OCI-LY1 (cell line): ENCODE measurements around the gene IL20.
A peak's percentile ranks its signal among the peaks of the same experiment; 100 is the strongest.

Experiments
- H2AFZ ChIP-seq: fragments of 200-600 bp; sonication (generic), shearing (Covaris generic); 2 replicates; pipeline ENCODE4 v1.6.0; 2014; ENCODE audit warnings: antibody characterized with exemption, mild to moderate bottlenecking, low read length
- H3F3A ChIP-seq: fragments of 200-600 bp; sonication (generic), shearing (Covaris generic); 2 replicates; pipeline ENCODE4 v1.6.0; 2014; ENCODE audit warnings: mild to moderate bottlenecking, antibody characterized with exemption, low read length, moderate library complexity; ENCODE audit not compliant: insufficient read depth
- H3K27ac ChIP-seq: fragments of 200-600 bp; sonication (generic); 2 replicates; pipeline ENCODE4 v1.5.1; 2014; ENCODE audit warnings: low read length, mixed run types, mild to moderate bottlenecking, low read depth; ENCODE audit not compliant: poor library complexity, severe bottlenecking
- H3K27me3 ChIP-seq: fragments of 200-600 bp; sonication (generic); 2 replicates; pipeline ENCODE4 v1.6.0; 2014; ENCODE audit warnings: antibody characterized with exemption, mild to moderate bottlenecking, low read length, moderate library complexity; ENCODE audit not compliant: insufficient read depth
- H3K36me3 ChIP-seq: fragments of 200-600 bp; sonication (generic); 2 replicates; pipeline ENCODE4 v1.6.1; 2014; ENCODE audit warnings: mild to moderate bottlenecking, antibody characterized with exemption, low read length, moderate library complexity, mixed read lengths; ENCODE audit not compliant: insufficient read depth
- H3K4me1 ChIP-seq: fragments of 200-600 bp; sonication (generic); 2 replicates; pipeline ENCODE4 v1.5.1; 2014; ENCODE audit warnings: mild to moderate bottlenecking, low read length, moderate library complexity; ENCODE audit not compliant: insufficient read depth, severe bottlenecking
- H3K4me2 ChIP-seq: fragments of 200-600 bp; sonication (generic), shearing (Covaris generic); 2 replicates; pipeline ENCODE4 v1.6.1; 2014; ENCODE audit warnings: low read length
- H3K4me3 ChIP-seq: fragments of 200-600 bp; sonication (generic); 2 replicates; pipeline ENCODE4 v1.5.1; 2014; ENCODE audit warnings: low read length, low read depth, mild to moderate bottlenecking, mixed read lengths; ENCODE audit not compliant: poor library complexity, severe bottlenecking
- H3K79me2 ChIP-seq: fragments of 200-600 bp; shearing (Covaris generic); 2 replicates; pipeline ENCODE4 v1.6.1; 2016; ENCODE audit warnings: mixed run types, low read length, mixed read lengths; ENCODE audit not compliant: insufficient read depth
- H3K9ac ChIP-seq: fragments of 200-600 bp; sonication (generic), shearing (Covaris generic); 2 replicates; pipeline ENCODE4 v1.6.1; 2014; ENCODE audit warnings: mild to moderate bottlenecking, low read length, mixed read lengths
- H3K9me2 ChIP-seq: fragments of 200-600 bp; sonication (generic), shearing (Covaris generic); 2 replicates; pipeline ENCODE4 v1.6.1; 2014; ENCODE audit warnings: low read depth, mild to moderate bottlenecking, low read length, mixed read lengths
- H3K9me3 ChIP-seq: fragments of 200-600 bp; shearing (Covaris generic); 2 replicates; pipeline ENCODE4 v1.6.1; 2014; ENCODE audit warnings: low read length, mixed read lengths
- H4K20me1 ChIP-seq: fragments of 200-600 bp; sonication (generic), shearing (Covaris generic); 2 replicates; pipeline ENCODE4 v1.6.0; 2016; ENCODE audit warnings: mild to moderate bottlenecking, low read length; ENCODE audit not compliant: insufficient read depth
- EZH2 ChIP-seq: fragments of 200-600 bp; sonication (generic), shearing (Covaris generic); IDR thresholded peaks from 2 replicates; pipeline ENCODE4 v1.8.0; 2017; ENCODE audit warnings: borderline replicate concordance, mixed run types, mild to moderate bottlenecking, antibody characterized with exemption, low read length, moderate library complexity, mixed read lengths
- TF ChIP-seq, protein P1 (sequence below): fragments of 200-600 bp; sonication (generic), shearing (Covaris generic); IDR thresholded peaks from 2 replicates; pipeline ENCODE4 v1.5.1; 2017; ENCODE audit warnings: mild to moderate bottlenecking, antibody characterized with exemption, low read length, moderate library complexity, mixed read lengths

The IL20 gene

DNA sequence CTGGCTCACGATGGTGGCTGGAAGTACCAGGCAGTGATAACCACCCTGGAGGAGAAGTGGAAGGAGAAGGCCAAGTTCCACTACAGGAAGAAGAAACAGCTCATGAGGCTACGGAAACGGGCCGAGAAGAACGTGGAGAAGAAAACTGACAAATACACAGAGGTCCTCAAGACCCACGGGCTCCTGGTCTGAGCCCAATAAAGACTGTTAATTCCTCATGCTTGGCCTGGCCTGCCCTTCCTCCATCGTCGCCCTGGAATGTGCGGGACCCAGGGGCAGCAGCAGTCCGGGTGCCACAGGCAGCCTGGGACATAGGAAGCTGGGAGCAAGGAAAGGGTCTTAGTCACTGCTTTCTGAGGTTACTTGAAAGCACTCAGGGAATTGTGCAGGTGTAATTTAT, 42.6 kb downstream of the IL20 start:
- no peak overlapping the region for H3K4me3 ChIP-seq
- TF ChIP-seq, protein P1, sequence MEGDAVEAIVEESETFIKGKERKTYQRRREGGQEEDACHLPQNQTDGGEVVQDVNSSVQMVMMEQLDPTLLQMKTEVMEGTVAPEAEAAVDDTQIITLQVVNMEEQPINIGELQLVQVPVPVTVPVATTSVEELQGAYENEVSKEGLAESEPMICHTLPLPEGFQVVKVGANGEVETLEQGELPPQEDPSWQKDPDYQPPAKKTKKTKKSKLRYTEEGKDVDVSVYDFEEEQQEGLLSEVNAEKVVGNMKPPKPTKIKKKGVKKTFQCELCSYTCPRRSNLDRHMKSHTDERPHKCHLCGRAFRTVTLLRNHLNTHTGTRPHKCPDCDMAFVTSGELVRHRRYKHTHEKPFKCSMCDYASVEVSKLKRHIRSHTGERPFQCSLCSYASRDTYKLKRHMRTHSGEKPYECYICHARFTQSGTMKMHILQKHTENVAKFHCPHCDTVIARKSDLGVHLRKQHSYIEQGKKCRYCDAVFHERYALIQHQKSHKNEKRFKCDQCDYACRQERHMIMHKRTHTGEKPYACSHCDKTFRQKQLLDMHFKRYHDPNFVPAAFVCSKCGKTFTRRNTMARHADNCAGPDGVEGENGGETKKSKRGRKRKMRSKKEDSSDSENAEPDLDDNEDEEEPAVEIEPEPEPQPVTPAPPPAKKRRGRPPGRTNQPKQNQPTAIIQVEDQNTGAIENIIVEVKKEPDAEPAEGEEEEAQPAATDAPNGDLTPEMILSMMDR, result no peak
- no peak for TF ChIP-seq EZH2
- H3K4me1 ChIP-seq, result peaks cover 14% of the 10 kb centered on the region
- H3K79me2 ChIP-seq, result no peaks in the 10 kb centered on the region
- H3K27me3 ChIP-seq, result no peaks in the 10 kb centered on the region
- H3K36me3 ChIP-seq, result no peaks in the 10 kb centered on the region
- H3K9ac ChIP-seq, result no peak overlapping the region
- H3K27ac ChIP-seq, result no peak overlapping the region
- no peak overlapping the region for H2AFZ ChIP-seq
- no peaks in the 10 kb centered on the region for H4K20me1 ChIP-seq
- no peaks in the 10 kb centered on the region for H3F3A ChIP-seq
- no peaks in the 10 kb centered on the region for H3K9me3 ChIP-seq
- no peak overlapping the region for H3K4me2 ChIP-seq
- no peaks in the 10 kb centered on the region for H3K9me2 ChIP-seq

DNA sequence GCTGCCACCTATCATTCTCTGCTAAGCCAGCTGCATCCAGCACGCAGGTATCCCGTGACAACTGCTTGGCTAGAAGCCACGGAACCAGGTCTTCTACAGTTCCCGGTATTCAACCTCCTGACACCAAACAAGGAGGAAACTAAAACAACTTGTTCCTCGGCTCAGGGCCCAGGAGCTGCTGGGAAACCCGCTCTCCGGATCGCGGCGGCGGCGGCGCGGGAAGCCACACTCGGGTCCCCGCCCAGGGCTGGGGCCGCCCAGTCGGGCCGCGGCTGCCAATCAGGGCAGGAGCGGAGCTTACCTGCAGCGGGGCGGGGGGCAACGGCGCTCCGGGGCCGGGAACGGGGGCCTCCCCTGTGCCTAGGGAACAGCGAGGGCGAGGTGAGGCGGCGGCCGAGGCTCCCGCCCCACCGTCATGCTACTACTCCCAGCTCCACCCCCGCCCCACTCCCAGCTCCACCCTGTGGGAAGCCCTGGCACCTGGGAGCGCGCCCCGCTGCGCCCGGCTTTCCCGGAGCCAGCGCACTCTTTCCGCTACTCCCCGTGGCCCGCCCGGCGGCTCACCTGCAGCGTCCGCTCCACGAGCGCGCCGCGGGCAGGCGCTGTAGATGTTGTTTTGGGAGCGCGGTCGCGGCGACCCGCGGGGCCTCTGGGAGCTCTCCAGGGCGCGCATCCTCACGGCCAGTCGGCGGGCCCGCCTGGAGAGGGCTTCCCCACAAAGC, 43.9 kb downstream of the IL20 start:
- H3K9me3 ChIP-seq, result no peaks in the 10 kb centered on the region
- H3K27me3 ChIP-seq, result no peaks in the 10 kb centered on the region
- no peaks in the 10 kb centered on the region for H3K9me2 ChIP-seq
- H3K27ac ChIP-seq, result no peak overlapping the region
- H3K9ac ChIP-seq, result no peak overlapping the region
- no peaks in the 10 kb centered on the region for H4K20me1 ChIP-seq
- TF ChIP-seq, protein P1, result no peak
- no peak for TF ChIP-seq EZH2
- peak overlapping the region; percentile 39; the same call in 1 of the 2 replicates for H3K4me2 ChIP-seq
- H3K36me3 ChIP-seq, result no peaks in the 10 kb centered on the region
- H3F3A ChIP-seq, result no peaks in the 10 kb centered on the region
- H3K4me1 ChIP-seq, result peaks cover 14% of the 10 kb centered on the region
- H3K4me3 ChIP-seq, result peak overlapping the region; percentile 26
- H2AFZ ChIP-seq, result no peak overlapping the region
- no peaks in the 10 kb centered on the region for H3K79me2 ChIP-seq

DNA sequence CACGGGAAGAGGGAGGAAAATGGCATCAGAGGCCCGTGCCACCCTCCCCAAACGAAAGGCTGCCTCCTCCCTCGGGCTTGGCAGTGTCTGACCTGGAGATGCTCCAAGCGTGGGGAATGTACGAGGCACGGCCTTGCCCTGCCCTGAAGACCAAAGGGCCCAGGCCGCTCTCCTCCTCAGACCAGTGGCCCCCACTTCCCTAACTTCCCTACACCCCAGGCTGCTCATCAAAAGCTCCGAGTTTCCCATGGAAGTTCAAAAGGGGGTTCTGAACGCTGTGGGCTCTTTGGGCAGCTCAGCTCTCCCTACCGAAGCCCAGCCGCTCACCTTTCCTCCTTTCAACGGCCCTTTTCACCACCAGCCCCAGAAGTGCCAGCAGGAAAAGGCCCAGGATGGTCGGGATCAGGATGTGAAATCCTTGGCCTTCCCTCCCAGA, 44.5 kb downstream of the IL20 start:
- no peaks in the 10 kb centered on the region for H3K27me3 ChIP-seq
- peak overlapping the region; percentile 39; the same call in 1 of the 2 replicates for H3K4me2 ChIP-seq
- H3K4me3 ChIP-seq, result no peak overlapping the region
- no peaks in the 10 kb centered on the region for H3F3A ChIP-seq
- no peaks in the 10 kb centered on the region for H3K9me3 ChIP-seq
- H3K9me2 ChIP-seq, result no peaks in the 10 kb centered on the region
- no peak overlapping the region for H3K9ac ChIP-seq
- H3K27ac ChIP-seq, result no peak overlapping the region
- no peaks in the 10 kb centered on the region for H3K36me3 ChIP-seq
- TF ChIP-seq EZH2, result no peak
- TF ChIP-seq, protein P1, result no peak
- peaks cover 14% of the 10 kb centered on the region for H3K4me1 ChIP-seq
- H2AFZ ChIP-seq, result no peak overlapping the region
- H3K79me2 ChIP-seq, result no peaks in the 10 kb centered on the region
- no peaks in the 10 kb centered on the region for H4K20me1 ChIP-seq
